ENCODE results near the gene SERPINA5. TPM values are rescaled to one million over a fixed set of nuclear protein-coding genes. Genes with fewer than 3 reads are reported as not detected.

The SERPINA5 gene
- total and polyA plus RNA-seq, 2 of the 8 experiments (the other 6 are each of a cell fraction or from before 2014, with no cell fraction given) = 1.8 to 1.9 TPM

- TF ChIP-seq CHD7 (IDR thresholded peaks at IDR 0.05; ENCODE audit: insufficient replicate concordance, low read length) (no peak), BACH1 (IDR thresholded peaks at IDR 0.05; ENCODE audit: low read length) (no peak), CHD2 (IDR thresholded peaks at IDR 0.05; ENCODE audit: low read length) (no peak)
Measured at GRCh38 chr14:94605361-94605760, 24.1 kb downstream of the SERPINA5 start (continued).

All from H1 (cell line).